ENCODE results near the gene MISP.
A peak's percentile ranks its signal among the peaks of the same experiment; 100 is the strongest.
"Not testable (repeated sequence)": the region's sequence is repeated elsewhere in the genome, so short reads cannot be mapped to it uniquely, and the experiment has no call there.

Gene MISP

DNA sequence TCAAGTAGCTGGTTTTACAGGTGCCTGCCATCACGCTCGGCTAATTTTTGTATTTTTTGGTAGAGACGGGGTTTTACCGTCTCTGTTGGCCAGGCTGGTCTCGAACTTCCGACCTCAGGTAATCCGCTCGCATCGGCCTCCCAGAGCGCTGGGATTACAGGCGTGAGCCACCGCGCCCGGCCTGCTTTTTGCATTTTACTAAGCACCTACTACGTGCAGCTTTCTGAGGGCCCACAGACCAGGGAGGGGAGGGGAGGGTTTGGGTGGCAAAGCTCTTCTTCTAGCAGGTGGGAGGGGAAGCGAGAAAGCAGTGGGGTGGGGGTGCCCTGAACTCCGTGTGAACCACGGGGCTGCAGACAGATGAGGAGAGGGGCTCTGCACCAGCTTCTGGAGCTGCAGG is 27.2 kb upstream of the MISP start:
- no peak for DNase-seq (ENCODE audit: low read depth)

- DNase-seq (ENCODE audit: low read depth), result no peak
These were observed 25.3 kb upstream of the MISP start for GRCh38 chr19:725461-726089.

DNA sequence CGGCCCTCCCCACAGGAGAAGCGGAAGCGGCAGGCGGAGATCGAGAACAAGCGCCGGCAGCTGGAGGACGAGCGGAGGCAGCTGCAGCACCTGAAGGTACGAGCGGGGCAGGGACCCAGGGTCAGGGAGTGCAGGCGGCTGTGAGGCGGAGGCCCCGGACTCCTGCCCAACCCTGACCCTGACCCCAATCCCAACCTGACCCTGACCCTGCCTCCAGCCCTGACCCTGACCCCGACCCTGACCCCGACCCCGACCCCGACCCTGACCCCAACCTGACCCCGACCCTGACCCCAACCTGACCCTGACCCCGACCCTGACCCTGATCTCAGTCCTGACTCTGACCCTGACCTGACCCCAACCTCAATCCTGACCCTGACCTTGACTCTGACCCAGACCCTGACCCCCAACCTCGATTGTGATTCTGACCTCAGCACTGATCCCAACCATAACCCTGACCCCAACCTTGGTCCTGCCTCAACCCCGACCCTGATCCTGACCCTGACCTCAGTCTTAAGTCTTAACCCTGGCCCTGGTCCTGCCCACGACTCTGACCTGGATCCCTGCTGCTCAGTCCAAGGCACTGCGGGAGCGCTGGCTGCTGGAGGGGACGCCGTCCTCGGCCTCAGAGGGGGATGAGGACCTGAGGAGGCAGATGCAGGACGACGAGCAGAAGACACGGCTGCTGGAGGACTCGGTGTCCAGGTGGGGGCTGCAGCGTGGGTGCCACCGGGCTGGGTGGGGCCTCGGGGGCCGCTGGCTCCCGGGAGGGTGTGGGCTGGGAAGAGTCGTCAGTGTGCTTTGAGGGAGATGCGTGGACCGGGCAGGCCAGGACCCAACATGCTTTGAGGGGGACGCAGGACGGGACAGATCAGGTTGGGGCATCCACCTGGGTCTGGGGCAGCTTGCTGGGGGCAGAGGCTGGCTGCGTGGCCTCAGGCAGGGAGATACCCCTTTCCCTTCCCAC is 23.6 kb upstream of the MISP start:
- no peak for DNase-seq (ENCODE audit: low read depth)

DNA sequence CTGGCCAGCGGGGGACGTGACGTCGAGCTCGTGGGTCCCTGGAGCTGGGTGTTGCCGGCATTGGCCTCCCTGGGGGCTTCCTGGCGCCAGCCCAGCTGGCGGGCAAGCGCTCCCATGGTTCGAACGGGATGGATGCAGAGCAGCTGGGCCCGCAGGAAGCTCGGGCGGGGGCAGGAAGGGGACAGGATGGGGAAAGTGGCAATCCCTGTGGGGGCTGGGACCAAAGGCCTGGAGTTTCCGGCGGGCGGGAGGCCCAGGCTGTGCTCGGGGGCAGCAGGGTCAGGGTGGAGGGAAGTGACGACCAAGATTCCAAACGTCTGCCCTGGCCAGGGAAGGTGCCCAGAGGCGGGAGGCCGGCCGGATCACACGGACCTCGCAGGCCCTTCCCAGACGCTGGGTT is 22.9 kb upstream of the MISP start:
- no peak for DNase-seq (ENCODE audit: low read depth)

DNA sequence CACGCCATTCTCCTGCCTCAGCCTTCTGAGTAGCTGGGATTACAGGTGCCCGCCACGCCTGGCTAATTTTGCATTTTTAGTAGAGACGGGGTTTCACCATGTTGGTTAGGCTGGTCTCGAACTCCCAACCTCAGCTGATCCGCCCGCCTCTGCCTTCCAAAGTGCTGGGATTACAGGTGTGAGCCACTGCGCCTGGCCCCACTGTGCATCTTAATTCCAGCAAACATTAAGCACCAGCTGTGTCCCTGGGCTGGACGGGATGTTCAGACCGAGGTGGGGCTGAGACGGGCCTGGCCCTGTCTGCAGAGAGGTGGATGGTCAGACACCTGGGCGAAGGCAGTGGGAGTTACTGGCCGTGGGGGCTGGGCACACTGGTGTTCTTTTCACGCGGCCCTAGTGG is 21.3 kb upstream of the MISP start:
- DNase-seq (ENCODE audit: low read depth), result not testable (repeated sequence)

DNA sequence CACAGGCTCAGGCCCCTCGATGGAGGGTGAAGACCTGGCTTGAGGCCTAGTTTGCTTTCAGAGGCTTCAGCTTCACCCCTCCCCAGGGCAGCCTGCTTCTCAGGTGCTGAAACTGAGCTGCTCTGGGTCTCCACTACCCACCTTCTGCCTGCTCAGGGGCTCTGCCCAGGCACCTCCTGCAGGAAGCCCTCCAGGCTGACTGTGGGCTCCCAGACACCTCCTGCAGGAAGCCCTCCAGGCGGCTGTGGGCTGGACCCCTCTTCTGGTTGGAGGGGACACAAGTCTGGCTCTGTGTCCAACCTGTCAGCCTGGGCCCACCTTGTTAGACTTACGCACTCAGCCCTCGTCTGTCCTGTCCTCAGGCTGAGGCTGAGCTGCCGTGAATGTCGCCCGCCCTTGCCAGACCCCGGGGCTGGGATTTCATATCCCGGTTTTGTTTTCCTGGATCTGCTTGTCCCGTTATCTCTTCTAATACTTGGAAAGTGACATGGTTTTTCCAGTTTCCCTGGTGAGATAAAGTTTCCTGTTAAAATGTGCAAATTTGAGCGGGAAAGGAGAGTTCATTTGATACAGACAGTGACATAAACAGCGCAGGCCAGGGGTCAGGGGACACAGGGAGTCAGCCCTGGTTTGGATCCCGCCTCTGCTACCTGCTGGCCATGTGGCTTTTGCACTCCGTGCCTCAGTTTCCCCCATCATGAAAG is 20.8 kb upstream of the MISP start:
- no peak for DNase-seq (ENCODE audit: low read depth)

- no peak for DNase-seq (ENCODE audit: low read depth)
These were observed 19.9 kb upstream of the MISP start for GRCh38 chr19:731000-731399.

- DNase-seq (ENCODE audit: low read depth), result no peak
These were observed 18.5 kb upstream of the MISP start for GRCh38 chr19:732148-733069.

DNA sequence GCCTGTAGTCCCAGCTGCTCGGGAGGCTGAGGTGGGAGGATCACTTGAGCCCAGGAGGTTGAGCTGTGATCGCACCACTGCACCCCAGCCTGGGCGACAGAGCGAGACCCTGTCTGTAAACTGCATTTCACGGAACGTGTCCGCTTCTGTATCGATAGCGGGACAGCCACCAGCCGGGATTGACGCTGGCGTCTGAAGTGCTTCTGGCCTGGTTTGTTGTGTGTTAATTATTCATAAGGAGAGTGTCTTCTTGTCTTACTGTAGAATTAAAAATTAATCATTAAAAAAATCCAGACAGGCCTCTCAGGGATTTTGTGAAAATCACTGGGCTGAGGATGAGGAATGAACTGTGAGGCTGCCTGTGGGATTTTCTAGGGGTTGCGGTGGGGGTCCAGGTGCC is 16.2 kb upstream of the MISP start:
- no peak for DNase-seq (ENCODE audit: low read depth)

DNA sequence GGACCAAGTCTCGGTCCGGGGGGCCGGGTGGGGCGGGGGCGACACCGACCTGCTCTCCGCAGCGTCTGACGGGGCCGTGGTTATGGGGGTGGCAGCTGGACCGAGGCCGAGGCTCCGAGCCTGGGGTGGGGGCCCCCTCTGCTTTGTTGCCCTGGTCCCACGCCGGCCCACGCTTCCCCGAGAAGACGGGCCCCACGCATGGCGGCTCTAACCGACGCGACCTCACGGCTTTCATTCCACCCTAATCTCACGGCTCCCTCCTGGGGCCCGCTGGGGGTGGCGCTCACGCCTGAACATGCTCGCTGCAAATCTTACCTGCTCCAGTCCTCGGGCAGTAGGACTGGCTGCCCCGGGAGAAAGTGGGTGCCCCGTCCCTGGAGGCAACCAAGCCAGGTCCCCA is 14.8 kb upstream of the MISP start:
- no peak for DNase-seq (ENCODE audit: low read depth)

DNA sequence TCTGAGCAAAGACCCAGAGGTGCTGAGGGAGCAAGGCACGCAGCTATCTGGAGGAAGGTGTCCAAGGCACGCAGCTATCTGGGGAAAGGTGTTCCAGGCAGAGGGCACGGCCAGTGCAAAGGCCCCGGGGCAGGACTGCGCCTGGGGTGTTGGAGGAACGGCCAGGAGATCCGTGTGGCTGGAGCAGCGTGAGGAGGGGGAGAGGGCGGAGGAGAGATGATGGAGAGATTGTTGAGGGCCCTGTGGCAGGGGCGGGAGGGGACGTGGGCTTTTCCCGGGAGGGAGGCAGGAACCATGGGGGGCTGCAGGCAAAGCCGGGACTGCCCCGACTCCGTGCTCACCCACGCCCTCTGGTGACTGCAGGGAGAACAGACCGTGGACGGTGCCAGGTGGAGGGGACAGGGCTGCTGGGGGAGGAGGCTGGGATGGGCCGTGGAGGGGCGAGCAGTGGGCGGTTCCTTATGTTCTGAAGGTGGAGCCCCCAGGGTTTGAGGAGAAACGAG is 13.3 kb upstream of the MISP start:
- DNase-seq (ENCODE audit: low read depth), result peak; percentile 42

DNA sequence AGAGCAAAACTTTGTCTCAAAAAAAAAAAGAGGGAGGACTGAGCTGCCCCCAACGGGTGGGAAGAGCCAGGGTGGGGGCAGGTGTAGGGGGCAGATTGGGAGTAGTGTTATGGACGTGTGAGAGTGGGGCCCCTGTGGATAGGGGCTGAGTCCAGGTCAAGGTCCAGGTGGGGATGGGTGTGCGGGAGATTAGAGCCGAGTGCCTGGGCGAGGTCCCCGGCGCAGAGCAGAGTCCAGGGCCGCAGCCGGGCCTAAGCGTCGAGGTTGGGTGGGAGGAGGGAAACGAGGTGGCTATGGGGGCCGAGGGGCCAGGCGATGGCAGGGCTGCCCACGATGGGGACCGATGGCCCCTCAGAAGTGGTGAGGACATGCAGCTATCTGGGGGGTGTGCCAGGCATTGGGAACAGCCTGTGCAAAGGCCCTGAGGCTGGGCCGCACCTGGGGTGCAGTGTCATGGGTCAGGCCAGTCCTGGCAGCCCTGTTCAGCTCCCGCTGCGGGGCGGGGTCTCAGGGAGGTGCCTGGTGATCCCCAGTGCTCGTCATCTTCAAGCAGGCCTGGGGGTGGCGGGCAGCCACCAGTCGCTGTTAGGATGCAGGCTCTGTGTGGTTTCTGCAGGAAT is 12.3 kb upstream of the MISP start:
- DNase-seq (ENCODE audit: low read depth), result no peak

DNA sequence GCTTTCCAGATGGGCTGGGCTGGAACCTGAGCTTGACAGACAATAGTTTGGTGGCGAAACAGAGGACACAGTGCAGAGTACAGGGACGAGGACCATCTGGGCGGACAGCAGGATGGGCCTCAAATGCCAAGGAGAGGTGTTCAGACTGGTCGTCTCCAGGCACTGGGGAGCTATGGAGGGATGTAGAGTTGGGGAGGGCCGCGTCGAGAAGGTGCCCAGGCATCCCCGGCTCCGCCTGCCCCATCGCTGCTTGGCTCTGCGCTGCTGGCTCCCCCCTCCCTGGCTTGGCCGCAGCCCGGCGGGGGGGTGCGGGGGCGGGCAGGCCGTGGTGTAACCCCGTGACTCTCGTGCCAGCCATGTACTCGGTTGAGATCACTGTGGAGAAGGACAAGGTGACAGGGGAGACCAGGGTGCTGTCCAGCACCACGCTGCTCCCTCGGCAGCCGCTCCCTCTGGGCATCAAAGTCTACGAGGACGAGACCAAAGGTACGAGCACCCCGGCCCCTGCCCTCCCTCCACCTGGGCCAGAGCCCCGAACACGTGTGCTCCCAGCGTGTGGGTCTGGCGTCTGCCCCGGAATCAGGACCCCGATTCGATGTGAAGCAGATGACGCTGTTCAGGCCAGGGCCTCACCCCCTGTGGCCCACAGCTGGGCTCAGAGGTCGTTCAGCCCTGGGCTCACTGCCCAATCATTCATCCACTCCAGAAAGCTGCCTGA is 10.8 kb upstream of the MISP start:
- no peak for DNase-seq (ENCODE audit: low read depth)

- DNase-seq (ENCODE audit: low read depth), result not testable (repeated sequence)
These were observed 10.0 kb upstream of the MISP start for GRCh38 chr19:740816-741505.

DNA sequence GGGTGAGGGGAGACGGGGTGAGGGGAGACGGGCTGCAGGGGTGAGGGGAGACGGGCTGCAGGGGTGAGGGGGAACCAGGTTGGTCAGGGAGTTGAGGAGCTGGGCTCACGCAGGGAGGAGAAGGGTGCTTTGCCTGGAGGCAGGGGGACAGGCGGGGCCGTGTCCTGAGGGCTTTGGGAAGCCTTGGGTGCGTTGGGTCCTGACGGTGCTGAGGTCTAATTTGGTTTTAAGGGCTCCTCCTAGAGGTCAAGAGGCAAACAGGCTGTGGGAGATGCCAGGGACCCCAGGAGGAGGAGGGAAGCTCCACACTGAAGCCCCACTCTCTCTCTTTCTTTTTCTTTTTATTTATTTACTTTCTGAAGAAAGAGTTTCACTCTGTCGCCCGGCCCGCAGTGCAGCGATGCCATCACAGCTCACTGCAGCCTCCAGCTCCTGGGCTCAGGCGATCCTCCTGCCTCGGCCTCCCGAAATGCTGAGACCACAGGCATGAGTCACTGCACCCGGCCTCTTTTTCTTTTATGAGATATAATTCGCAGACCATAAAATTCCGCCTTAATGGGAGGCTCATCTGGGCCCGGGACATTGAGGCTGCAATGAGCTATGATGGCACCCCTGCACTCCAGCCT is 9.3 kb upstream of the MISP start:
- no peak for DNase-seq (ENCODE audit: low read depth)

GRCh38 chr19:742540-743075 is 8.3 kb upstream of the MISP start:
- DNase-seq (ENCODE audit: low read depth), result no peak

DNA sequence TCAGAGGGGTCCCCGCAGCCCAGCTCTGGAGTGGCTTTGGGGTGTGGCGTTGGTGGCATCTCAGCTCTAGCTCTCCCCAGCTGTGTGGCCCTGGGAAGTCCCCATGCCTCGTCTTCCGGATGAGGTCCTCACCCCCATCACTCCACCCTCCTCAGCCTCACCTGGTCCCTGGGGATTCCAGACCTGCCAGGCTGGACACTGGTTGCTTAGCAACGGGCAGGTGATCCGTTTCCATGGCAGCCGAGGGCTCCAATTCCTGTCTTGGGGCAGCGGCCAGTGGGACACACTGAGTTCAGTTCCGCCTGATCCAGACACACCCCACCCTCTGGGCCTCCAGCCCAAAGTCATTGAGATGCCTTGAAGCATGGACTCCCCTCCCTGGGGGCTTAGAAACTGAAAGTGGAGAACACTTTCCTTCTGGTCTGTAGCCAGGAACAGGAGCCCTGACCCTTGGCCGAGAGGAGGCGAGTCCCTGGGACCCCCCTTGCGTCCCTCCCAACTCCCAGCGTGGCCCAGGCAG is 7.7 kb upstream of the MISP start:
- DNase-seq (ENCODE audit: low read depth), result no peak

GRCh38 chr19:745138-745537 is 5.8 kb upstream of the MISP start:
- DNase-seq (ENCODE audit: low read depth), result not testable (repeated sequence)
